ENCODE data around the gene GRIK4.

DNA sequence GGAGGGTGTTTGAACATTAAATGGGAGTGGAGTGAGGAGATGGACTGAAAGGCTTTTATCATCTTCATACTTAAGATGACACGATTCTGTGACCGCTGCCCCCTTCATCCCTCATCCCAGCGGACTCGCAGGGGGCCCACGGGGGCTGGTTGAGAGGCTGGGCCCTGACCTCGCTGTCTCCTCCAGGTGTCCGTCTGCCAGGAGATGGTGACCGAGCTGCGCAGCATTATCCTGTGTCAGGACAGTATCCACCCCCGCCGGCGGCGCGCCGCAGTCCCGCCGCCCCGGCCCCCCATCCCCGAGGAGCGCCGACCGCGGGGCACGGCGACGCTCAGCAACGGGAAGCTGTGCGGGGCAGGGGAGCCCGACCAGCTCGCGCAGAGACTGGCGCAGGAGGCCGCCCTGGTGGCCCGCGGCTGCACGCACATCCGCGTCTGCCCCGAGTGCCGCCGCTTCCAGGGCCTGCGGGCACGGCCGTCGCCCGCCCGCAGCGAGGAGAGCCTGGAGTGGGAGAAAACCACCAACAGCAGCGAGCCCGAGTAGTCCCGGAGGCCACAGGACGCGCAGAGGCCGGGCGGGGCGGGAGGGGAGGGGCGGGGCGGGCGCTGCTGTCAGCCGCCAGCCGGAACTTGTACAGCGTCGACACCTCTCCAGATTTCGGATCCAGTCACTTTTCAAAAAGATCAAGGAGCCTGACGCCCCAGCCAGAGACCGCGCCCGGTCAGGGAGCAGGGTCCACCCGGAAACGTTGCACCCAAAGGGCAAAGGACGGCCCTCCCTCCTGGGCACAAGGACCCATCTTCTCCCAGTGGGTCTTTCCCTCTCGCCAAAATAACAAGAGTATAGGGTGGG is 474.4 kb downstream of the GRIK4 start:
- TF ChIP-seq, protein P1, sequence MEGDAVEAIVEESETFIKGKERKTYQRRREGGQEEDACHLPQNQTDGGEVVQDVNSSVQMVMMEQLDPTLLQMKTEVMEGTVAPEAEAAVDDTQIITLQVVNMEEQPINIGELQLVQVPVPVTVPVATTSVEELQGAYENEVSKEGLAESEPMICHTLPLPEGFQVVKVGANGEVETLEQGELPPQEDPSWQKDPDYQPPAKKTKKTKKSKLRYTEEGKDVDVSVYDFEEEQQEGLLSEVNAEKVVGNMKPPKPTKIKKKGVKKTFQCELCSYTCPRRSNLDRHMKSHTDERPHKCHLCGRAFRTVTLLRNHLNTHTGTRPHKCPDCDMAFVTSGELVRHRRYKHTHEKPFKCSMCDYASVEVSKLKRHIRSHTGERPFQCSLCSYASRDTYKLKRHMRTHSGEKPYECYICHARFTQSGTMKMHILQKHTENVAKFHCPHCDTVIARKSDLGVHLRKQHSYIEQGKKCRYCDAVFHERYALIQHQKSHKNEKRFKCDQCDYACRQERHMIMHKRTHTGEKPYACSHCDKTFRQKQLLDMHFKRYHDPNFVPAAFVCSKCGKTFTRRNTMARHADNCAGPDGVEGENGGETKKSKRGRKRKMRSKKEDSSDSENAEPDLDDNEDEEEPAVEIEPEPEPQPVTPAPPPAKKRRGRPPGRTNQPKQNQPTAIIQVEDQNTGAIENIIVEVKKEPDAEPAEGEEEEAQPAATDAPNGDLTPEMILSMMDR (conservative IDR thresholded peaks at IDR 0.05; ENCODE audit: low read depth, low read length), result 0 out of 2 replicates have a peak, but pooled peaks have one; percentile 25
- TF ChIP-seq EZH2 (IDR thresholded peaks at IDR 0.05; ENCODE audit: low read length, unreplicated experiment), result no peak
- TF ChIP-seq EZH2phosphoT487 (IDR thresholded peaks at IDR 0.05; ENCODE audit: borderline replicate concordance, low read length), result no peak

Measured in PC-3 (cell line).